Vagina (tissue), 2 donors: ENCODE measurements around the gene DENND2C.

Source experiments
- CTCF ChIP-seq, 3 experiments: fragments of 450-650 bp in 2 of 3; fragments of 200-600 bp in 1 of 3; sonication (generic) in 1 of 3; IDR thresholded peaks; one replicate each; pipeline ENCODE4 v1.5.1; 2017 to 2019; ENCODE audit warnings: antibody characterized with exemption in 3 of 3, mild to moderate bottlenecking in 2 of 3, moderate library complexity in 2 of 3
- POLR2AphosphoS5 ChIP-seq, 2 donors: sonication (generic); formaldehyde crosslinking; IDR thresholded peaks; one replicate each; pipeline ENCODE4 v1.9.0; 2017; ENCODE audit warnings: antibody characterized with exemption in 2 of 2, mild to moderate bottlenecking in 2 of 2, low read depth in 1 of 2; ENCODE audit not compliant: insufficient read depth in 1 of 2

- TF ChIP-seq CTCF (IDR thresholded peaks at IDR 0.05), result no peak
- no peak for TF ChIP-seq POLR2AphosphoS5 (IDR thresholded peaks at IDR 0.05; ENCODE audit: insufficient read depth in 1 of 2, low read depth in 1 of 2)
These were observed 6.3 kb upstream of the DENND2C start for GRCh38 chr1:114676115-114676514.
